HL-60 (cell line): ENCODE measurements around the gene PSIP1.
"Not testable (repeated sequence)": the region's sequence is repeated elsewhere in the genome, so short reads cannot be mapped to it uniquely, and the experiment has no call there.

ENCODE experiments used
- POLR2AphosphoS5 ChIP-seq: IDR thresholded peaks from 2 replicates; pipeline ENCODE4 v1.6.1; 2012; ENCODE audit warnings: low read depth
- REST ChIP-seq: IDR thresholded peaks from 2 replicates; pipeline ENCODE4 v1.6.1; 2012; ENCODE audit warnings: low read depth; ENCODE audit not compliant: insufficient replicate concordance
- TF ChIP-seq, protein P1 (sequence below): IDR thresholded peaks from one replicate; pipeline ENCODE4 v1.5.1; 2011; ENCODE audit warnings: low read length, control low read depth, inconsistent platforms; ENCODE audit not compliant: insufficient read depth

- TF ChIP-seq, protein P1, sequence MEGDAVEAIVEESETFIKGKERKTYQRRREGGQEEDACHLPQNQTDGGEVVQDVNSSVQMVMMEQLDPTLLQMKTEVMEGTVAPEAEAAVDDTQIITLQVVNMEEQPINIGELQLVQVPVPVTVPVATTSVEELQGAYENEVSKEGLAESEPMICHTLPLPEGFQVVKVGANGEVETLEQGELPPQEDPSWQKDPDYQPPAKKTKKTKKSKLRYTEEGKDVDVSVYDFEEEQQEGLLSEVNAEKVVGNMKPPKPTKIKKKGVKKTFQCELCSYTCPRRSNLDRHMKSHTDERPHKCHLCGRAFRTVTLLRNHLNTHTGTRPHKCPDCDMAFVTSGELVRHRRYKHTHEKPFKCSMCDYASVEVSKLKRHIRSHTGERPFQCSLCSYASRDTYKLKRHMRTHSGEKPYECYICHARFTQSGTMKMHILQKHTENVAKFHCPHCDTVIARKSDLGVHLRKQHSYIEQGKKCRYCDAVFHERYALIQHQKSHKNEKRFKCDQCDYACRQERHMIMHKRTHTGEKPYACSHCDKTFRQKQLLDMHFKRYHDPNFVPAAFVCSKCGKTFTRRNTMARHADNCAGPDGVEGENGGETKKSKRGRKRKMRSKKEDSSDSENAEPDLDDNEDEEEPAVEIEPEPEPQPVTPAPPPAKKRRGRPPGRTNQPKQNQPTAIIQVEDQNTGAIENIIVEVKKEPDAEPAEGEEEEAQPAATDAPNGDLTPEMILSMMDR = not testable (repeated sequence)
- TF ChIP-seq POLR2AphosphoS5, REST: not testable (repeated sequence)
Observed at GRCh38 chr9:15427702-15428101, 83.1 kb downstream of the PSIP1 start.
